ENCODE data around the gene ABITRAM. TPM values are rescaled to one million over a fixed set of nuclear protein-coding genes. Genes with fewer than 3 reads are reported as not detected.

The ABITRAM gene
- total RNA-seq, 2 experiments from 2014 or later: 9.2 to 9.7 TPM

DNA sequence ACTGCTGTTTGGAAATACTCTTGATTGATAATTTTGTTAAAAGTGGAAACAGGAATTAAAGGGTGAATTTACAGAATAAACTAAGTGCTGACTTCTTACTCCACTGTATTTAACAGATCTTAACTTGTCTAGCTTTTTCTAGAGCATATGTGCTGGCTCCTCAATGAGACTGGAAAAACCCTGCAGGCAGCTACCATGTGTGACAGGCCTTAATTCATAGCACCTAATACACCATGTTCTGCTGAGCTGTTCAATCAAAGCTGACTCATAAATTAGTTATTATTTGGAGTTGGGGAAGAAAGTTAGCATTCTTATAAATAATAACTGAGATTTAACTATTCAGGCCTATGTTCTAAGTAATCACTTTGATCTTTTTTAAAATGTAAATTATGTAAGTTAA, 49.7 kb downstream of the ABITRAM start:
- POLR2A ChIA-PET: no interaction called here
- H3K36me3 Mint-ChIP-seq: peaks cover 13% of the 10 kb centered on the region
- H3K27me3 Mint-ChIP-seq: no peaks in the 10 kb centered on the region
- ATAC-seq (ENCODE audit: low read depth) (no peak), DNase-seq (no peak)
- no peaks in the 10 kb centered on the region for H3K9me3 Mint-ChIP-seq
- H3K4me3 Mint-ChIP-seq: no peak overlapping the region
- no peak overlapping the region for H3K27ac Mint-ChIP-seq
- no peaks in the 10 kb centered on the region for H3K4me1 Mint-ChIP-seq

Other genes starting within 250 kb of the ABITRAM start
- not detected for gene ACTL7B, start 78.4 kb upstream of the ABITRAM start, total RNA-seq
- not detected for gene ACTL7A, start 72.1 kb upstream of the ABITRAM start, total RNA-seq
- 10 to 100 TPM; 23.5 to 25.7 TPM for gene ELP1, start 276 bp upstream of the ABITRAM start, total RNA-seq
- 10 to 100 TPM; 14.0 to 15.2 TPM for gene CTNNAL1, start 79.1 kb downstream of the ABITRAM start, total RNA-seq
- 10 to 100 TPM; 42.8 to 45.7 TPM for gene TMEM245, start 185.5 kb downstream of the ABITRAM start, total RNA-seq
- gene FRRS1L, start 232.8 kb downstream of the ABITRAM start, total RNA-seq: not detected